GM23248 (cell line): ENCODE data around the gene CREB3L2. TPM values are rescaled to one million over a fixed set of nuclear protein-coding genes. Genes with fewer than 3 reads are reported as not detected.

Experiments used
- DNase-seq: peaks from one replicate; pipeline ENCODE4 v3.0.0-alpha.2; 2015
- H2AFZ ChIP-seq: fragments of 200-600 bp; sonication (generic); 2 replicates; pipeline ENCODE4 v1.6.1; 2016; ENCODE audit warnings: antibody characterized with exemption
- H3F3A ChIP-seq: fragments of 200-600 bp; sonication (generic); 2 replicates; pipeline ENCODE4 v1.6.1; 2016; ENCODE audit warnings: mild to moderate bottlenecking, antibody characterized with exemption, mixed run types; ENCODE audit not compliant: insufficient read depth
- H3K27ac ChIP-seq: fragments of 200-600 bp; sonication (generic); 2 replicates; pipeline ENCODE4 v1.5.1; 2016; ENCODE audit warnings: mild to moderate bottlenecking
- H3K27me3 ChIP-seq: fragments of 200-600 bp; sonication (generic); replicated peaks from 2 replicates; pipeline ENCODE4 v1.6.1; 2016; ENCODE audit warnings: mild to moderate bottlenecking; ENCODE audit not compliant: insufficient read depth
- H3K36me3 ChIP-seq: fragments of 200-600 bp; sonication (generic); 2 replicates; pipeline ENCODE4 v1.6.1; 2016; ENCODE audit warnings: low read depth, mild to moderate bottlenecking
- H3K4me1 ChIP-seq: fragments of 200-600 bp; sonication (generic); 2 replicates; pipeline ENCODE4 v1.6.1; 2016; ENCODE audit warnings: mild to moderate bottlenecking; ENCODE audit not compliant: insufficient read depth
- H3K4me2 ChIP-seq: fragments of 200-600 bp; sonication (generic); one replicate; pipeline ENCODE4 v1.6.1; 2016; ENCODE audit warnings: mild to moderate bottlenecking; ENCODE audit not compliant: unreplicated experiment
- H3K4me3 ChIP-seq: fragments of 200-600 bp; sonication (generic); 2 replicates; pipeline ENCODE4 v1.5.1; 2016; ENCODE audit warnings: mild to moderate bottlenecking
- H3K79me2 ChIP-seq: fragments of 200-600 bp; sonication (generic); 2 replicates; pipeline ENCODE4 v1.6.1; 2016; ENCODE audit warnings: mild to moderate bottlenecking; ENCODE audit not compliant: insufficient read depth
- H3K9ac ChIP-seq: fragments of 200-600 bp; sonication (generic); 2 replicates; pipeline ENCODE4 v1.6.1; 2016; ENCODE audit warnings: mild to moderate bottlenecking
- H3K9me2 ChIP-seq: fragments of 200-600 bp; sonication (generic); 2 replicates; pipeline ENCODE4 v1.6.1; 2016; ENCODE audit warnings: mixed run types, mild to moderate bottlenecking, moderate library complexity; ENCODE audit not compliant: insufficient read depth
- H3K9me3 ChIP-seq: fragments of 200-600 bp; sonication (generic); one replicate; pipeline ENCODE4 v1.6.1; 2017; ENCODE audit warnings: low read depth
- H4K20me1 ChIP-seq: fragments of 200-600 bp; sonication (generic); 2 replicates; pipeline ENCODE4 v1.6.0; 2016; ENCODE audit not compliant: insufficient read depth
- EZH2 ChIP-seq: fragments of 200-600 bp; sonication (generic); IDR thresholded peaks from 2 replicates; pipeline ENCODE4 v1.6.1; 2018; ENCODE audit warnings: antibody characterized with exemption, mild to moderate bottlenecking; ENCODE audit not compliant: insufficient read depth, poor library complexity, severe bottlenecking
- EZH2phosphoT487 ChIP-seq: fragments of 200-600 bp; sonication (generic); IDR thresholded peaks from 2 replicates; pipeline ENCODE4 v1.6.1; 2018; ENCODE audit warnings: antibody characterized with exemption, moderate library complexity, mild to moderate bottlenecking, low read depth; ENCODE audit not compliant: insufficient read depth
- WGBS, 2 experiments: methylation state at CpG; one replicate each; pipeline ENCODE4 v1.1.6; 2015 to 2017; ENCODE audit warnings: low lambda C conversion rate in 2 of 2, low coverage in 1 of 2; ENCODE audit errors: missing lambda C conversion rate in 2 of 2; 5-methylcytosine and 5-hydroxymethylcytosine counted together
- in situ Hi-C: fragments of 300-500 bp; cut with MboI; formaldehyde crosslinking; loops from 2 replicates; pipeline ENCODE4 v1.15.0; 2020
- polyA plus RNA-seq: library from polyadenylated mRNA; unstranded; fragments of >200 nt; fragmentation: Nextera tagmentation; extraction: Ambion mirVana; gene quantifications from 2 replicates; pipeline ENCODE4 v1.2.1, GENCODE V29; 2016
- total RNA-seq: library from RNA; depleted of rRNA; stranded (reverse); fragments of >200 nt; shearing (Covaris generic); gene quantifications from 2 replicates; pipeline ENCODE4 v1.2.3, GENCODE V29; 2014

CREB3L2 gene
- total and polyA plus RNA-seq, 2 experiments from 2014 or later = 43.7 to 53.7 TPM

DNA sequence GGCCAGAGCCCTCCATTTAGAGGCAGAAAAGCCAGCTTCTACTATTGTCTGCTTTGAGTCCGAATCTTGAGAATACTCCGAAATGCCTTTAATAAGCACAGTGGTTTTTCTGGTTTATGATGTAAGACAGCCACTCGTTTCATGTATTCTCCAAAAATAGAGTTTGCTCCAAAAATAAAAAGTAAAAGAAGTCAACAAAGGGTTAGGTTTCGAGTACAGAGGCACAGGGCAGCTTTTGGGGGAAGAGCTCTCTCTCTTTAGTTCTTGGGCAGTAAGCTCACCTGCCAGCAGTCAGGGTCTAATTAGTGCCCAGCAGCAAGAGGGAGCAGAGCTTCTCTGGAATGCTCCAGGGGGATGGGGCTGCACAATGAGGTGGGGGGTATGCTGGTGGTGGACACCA lies 20.2 kb downstream of the CREB3L2 start:
- Histone ChIP-seq H4K20me1 (no peaks in the 10 kb centered on the region), H3K9me3 (no peaks in the 10 kb centered on the region), H2AFZ (no peak overlapping the region), H3K4me3 (no peak overlapping the region), H3K36me3 (peaks cover 11% of the 10 kb centered on the region), H3K27me3 (no peaks in the 10 kb centered on the region), H3K9ac (peak overlapping the region; percentile 50), H3K4me2 (peak overlapping the region; percentile 51), H3K79me2 (peaks cover 100% of the 10 kb centered on the region), H3K4me1 (peaks cover 84% of the 10 kb centered on the region), H3K27ac (peak overlapping the region; percentile 98), H3K9me2 (no peaks in the 10 kb centered on the region), H3F3A (peaks cover 84% of the 10 kb centered on the region)
- WGBS, 2 experiments = 70 to 72% methylated on average over 4 of the region's 4 CpGs
- no peak for DNase-seq
- in situ Hi-C loops = no loop called here
- no peak for TF ChIP-seq EZH2
- no peak for TF ChIP-seq EZH2phosphoT487

DNA sequence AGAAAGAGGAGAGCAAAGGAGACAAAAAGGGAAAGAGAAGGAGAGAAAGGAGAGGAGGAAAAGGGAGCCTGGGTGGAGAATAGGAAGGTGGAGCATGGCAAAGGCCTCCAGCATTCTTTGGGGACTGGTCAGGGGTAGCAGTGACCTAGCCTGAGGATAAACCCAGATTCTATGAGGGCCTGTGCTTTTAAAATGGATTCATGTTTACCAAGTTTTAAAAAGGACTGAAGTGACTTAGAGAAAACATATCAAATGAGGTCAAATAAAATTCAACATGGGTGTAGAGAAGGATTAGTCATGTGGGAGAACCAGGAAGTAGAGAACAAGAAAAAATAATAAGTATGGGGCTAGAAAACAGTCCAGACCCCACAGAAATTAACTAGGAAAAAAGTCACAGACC lies 20.7 kb downstream of the CREB3L2 start:
- Histone ChIP-seq H3K9ac (peak overlapping the region; percentile 50), H2AFZ (no peak overlapping the region), H3K9me3 (no peaks in the 10 kb centered on the region), H3K4me3 (no peak overlapping the region; the same call in 1 of the 2 replicates), H3F3A (peaks cover 84% of the 10 kb centered on the region), H3K36me3 (peaks cover 11% of the 10 kb centered on the region), H3K4me2 (peak overlapping the region; percentile 51), H3K9me2 (no peaks in the 10 kb centered on the region), H3K79me2 (peaks cover 100% of the 10 kb centered on the region), H3K27ac (peak overlapping the region; percentile 98), H3K4me1 (peaks cover 85% of the 10 kb centered on the region), H4K20me1 (no peaks in the 10 kb centered on the region), H3K27me3 (no peaks in the 10 kb centered on the region)
- TF ChIP-seq EZH2 = no peak
- no peak for TF ChIP-seq EZH2phosphoT487
- in situ Hi-C loops = no loop called here
- peak; percentile 54 for DNase-seq

DNA sequence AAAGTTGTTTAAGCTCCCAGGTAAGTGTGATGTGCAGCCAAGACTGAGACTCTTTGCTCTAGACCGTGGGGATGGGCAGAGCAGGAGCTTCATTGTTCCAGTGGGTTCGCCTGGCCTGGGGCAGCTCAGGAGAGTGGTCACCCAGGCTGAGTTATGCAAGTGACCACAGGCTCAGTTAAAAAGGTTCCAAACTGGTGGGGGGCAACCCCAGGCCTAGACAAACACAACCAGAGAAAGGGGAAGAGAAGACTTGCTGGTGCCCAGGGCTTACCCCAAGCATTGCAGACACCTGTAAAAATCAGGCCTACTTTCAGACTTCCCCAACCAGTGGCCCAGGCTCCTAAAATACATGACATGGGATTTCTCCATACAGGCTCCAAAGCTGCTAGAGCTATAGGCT lies 21.6 kb downstream of the CREB3L2 start:
- 97 to 100% methylated on average over 2 of the region's 2 CpGs for WGBS, 2 experiments
- Histone ChIP-seq H4K20me1 (no peaks in the 10 kb centered on the region), H3K27me3 (no peaks in the 10 kb centered on the region), H3K27ac (peak overlapping the region; percentile 98), H3K4me3 (no peak overlapping the region), H3K4me1 (peaks cover 87% of the 10 kb centered on the region), H3F3A (peaks cover 84% of the 10 kb centered on the region), H3K9me2 (no peaks in the 10 kb centered on the region), H3K4me2 (no peak overlapping the region), H3K9me3 (no peaks in the 10 kb centered on the region), H3K79me2 (peaks cover 100% of the 10 kb centered on the region), H3K36me3 (peaks cover 5% of the 10 kb centered on the region; the same call in 1 of the 2 replicates), H3K9ac (peak overlapping the region; percentile 50; the same call in 1 of the 2 replicates), H2AFZ (no peak overlapping the region)
- no peak for DNase-seq
- TF ChIP-seq EZH2phosphoT487 = no peak
- TF ChIP-seq EZH2 = no peak
- in situ Hi-C loops = no loop called here

- peaks cover 89% of the 10 kb centered on the region for H3K4me1 ChIP-seq
- TF ChIP-seq EZH2phosphoT487 = no peak
- no peak for TF ChIP-seq EZH2
- WGBS, 2 experiments = 8 to 12% methylated on average over 10 of the region's 10 CpGs
- no peaks in the 10 kb centered on the region for H4K20me1 ChIP-seq
- peak overlapping the region; percentile 69 for H3K4me2 ChIP-seq
- peak overlapping the region; percentile 80 for H3K9ac ChIP-seq
- no peaks in the 10 kb centered on the region for H3K9me3 ChIP-seq
- peaks cover 100% of the 10 kb centered on the region for H3K79me2 ChIP-seq
- peak overlapping the region; percentile 98 for H3K27ac ChIP-seq
- peaks cover 5% of the 10 kb centered on the region; the same call in 1 of the 2 replicates for H3K36me3 ChIP-seq
- no peak overlapping the region for H2AFZ ChIP-seq
- in situ Hi-C loops = no loop called here
- no peaks in the 10 kb centered on the region for H3K27me3 ChIP-seq
- no peaks in the 10 kb centered on the region for H3K9me2 ChIP-seq
- H3F3A ChIP-seq = peaks cover 84% of the 10 kb centered on the region
- DNase-seq = peak; percentile 98
- H3K4me3 ChIP-seq = peak overlapping the region; percentile 28; the same call in 1 of the 2 replicates
Measured at GRCh38 chr7:137978464-137979237, 23.2 kb downstream of the CREB3L2 start.
